ENCODE results near the gene EAF2.

Gene EAF2

GRCh38 chr3:121863801-121864200 is 28.8 kb downstream of the EAF2 start:
- DNase-seq, result no peak

GRCh38 chr3:121869736-121870135 is 34.7 kb downstream of the EAF2 start:
- DNase-seq, result no peak

- DNase-seq, result no peak
Observed at GRCh38 chr3:121870717-121871116, 35.7 kb downstream of the EAF2 start.

- DNase-seq, result no peak
Observed at GRCh38 chr3:121871430-121871829, 36.4 kb downstream of the EAF2 start.

GRCh38 chr3:121878411-121878810 is 43.4 kb downstream of the EAF2 start:
- no peak for DNase-seq

GRCh38 chr3:121883507-121883906 is 48.5 kb downstream of the EAF2 start:
- DNase-seq, result no peak

- DNase-seq, result no peak
Observed at GRCh38 chr3:121885386-121885785, 50.4 kb downstream of the EAF2 start.

GRCh38 chr3:121894301-121894990 is 59.4 kb downstream of the EAF2 start, which contains the start of gene SLC15A2:
TSS of gene SLC15A2 (plus strand) at chr3:121894401. CDS start at chr3:121894477, 76 bp downstream.
- no peak for DNase-seq

GRCh38 chr3:121895121-121895520 is 60.1 kb downstream of the EAF2 start:
- no peak for DNase-seq

- DNase-seq, result no peak
Observed at GRCh38 chr3:121895736-121896135, 60.7 kb downstream of the EAF2 start.

- DNase-seq, result no peak
Observed at GRCh38 chr3:121896823-121897222, 61.8 kb downstream of the EAF2 start.

GRCh38 chr3:121897296-121897695 is 62.3 kb downstream of the EAF2 start:
- no peak for DNase-seq

GRCh38 chr3:121913305-121913990 is 78.4 kb downstream of the EAF2 start:
- DNase-seq, result no peak

- DNase-seq, result no peak
Observed at GRCh38 chr3:121914081-121914998, 79.3 kb downstream of the EAF2 start.

- DNase-seq, result no peak
Observed at GRCh38 chr3:121916189-121916588, 81.2 kb downstream of the EAF2 start.

GRCh38 chr3:121918779-121919483 is 83.9 kb downstream of the EAF2 start:
- DNase-seq, result no peak

- no peak for DNase-seq
Observed at GRCh38 chr3:121924734-121925133, 89.7 kb downstream of the EAF2 start.

GRCh38 chr3:121926380-121926779 is 91.4 kb downstream of the EAF2 start:
- no peak for DNase-seq

Data from NCI-H2081 treated with DMSO at 0.1 percent for 48 hours (cell line).